Measurements from ENCODE around the gene SOX5.

DNA sequence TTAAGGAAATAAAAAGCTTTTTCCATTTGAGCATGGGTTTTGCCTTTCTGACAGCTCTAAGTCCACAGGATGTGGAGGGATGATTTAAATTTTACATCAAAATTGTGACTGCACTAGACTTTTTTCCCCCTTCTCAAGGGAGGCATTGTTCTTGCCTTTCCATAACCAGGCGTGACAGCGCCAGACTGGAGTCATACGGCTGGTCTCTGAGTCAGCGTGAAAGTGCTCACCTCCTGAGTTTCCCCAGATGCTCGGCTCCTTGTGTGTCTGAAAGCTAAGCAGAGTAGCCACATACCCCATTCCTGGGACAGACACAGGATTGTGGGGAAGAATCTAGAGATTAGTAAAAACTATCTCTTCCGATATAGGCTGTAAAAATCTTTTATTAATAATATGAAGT, 43.1 kb downstream of the SOX5 start:
- TF ChIP-seq CTCF (IDR thresholded peaks at IDR 0.05) (no peak), POLR2A (IDR thresholded peaks at IDR 0.05) (no peak), POLR2AphosphoS5 (IDR thresholded peaks at IDR 0.05) (no peak)

Measured in breast epithelium (tissue), 3 donors.